ENCODE measurements around the gene GINS3.

Gene GINS3

DNA sequence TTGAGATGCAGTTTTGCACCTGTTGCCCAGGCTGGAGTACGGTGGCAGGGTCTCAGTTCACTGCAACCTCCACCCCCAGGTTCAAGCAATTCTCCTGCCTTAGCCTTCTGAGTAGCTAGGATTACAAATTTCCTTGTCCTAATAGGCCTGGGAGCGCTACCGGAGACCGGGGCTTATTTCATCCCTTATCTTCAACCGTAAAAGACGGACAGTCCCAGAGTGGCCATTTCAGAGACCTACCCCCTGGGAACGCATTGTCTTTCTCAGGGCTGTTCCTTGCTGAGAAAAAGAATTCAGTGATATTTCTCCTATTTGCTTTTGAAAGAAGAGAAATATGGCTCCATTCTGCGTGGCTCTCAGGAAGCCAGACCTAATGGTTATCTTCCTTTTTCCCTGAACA is 39.6 kb upstream of the GINS3 start:
- H3K4me3 ChIP-seq (replicated peaks; ENCODE audit: low read depth, low read length): no peak overlapping the region
- TF ChIP-seq, protein P1, sequence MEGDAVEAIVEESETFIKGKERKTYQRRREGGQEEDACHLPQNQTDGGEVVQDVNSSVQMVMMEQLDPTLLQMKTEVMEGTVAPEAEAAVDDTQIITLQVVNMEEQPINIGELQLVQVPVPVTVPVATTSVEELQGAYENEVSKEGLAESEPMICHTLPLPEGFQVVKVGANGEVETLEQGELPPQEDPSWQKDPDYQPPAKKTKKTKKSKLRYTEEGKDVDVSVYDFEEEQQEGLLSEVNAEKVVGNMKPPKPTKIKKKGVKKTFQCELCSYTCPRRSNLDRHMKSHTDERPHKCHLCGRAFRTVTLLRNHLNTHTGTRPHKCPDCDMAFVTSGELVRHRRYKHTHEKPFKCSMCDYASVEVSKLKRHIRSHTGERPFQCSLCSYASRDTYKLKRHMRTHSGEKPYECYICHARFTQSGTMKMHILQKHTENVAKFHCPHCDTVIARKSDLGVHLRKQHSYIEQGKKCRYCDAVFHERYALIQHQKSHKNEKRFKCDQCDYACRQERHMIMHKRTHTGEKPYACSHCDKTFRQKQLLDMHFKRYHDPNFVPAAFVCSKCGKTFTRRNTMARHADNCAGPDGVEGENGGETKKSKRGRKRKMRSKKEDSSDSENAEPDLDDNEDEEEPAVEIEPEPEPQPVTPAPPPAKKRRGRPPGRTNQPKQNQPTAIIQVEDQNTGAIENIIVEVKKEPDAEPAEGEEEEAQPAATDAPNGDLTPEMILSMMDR (IDR thresholded peaks at IDR 0.05; ENCODE audit: insufficient read depth, low read length, poor library complexity, severe bottlenecking): no peak
- no peaks in the 10 kb centered on the region for H3K36me3 ChIP-seq (ENCODE audit: control insufficient read depth, insufficient read depth, low read length)
- DNase-seq (ENCODE audit: extremely low read depth, insufficient read length): no peak
- H3K27me3 ChIP-seq (replicated peaks; ENCODE audit: control insufficient read depth, insufficient read depth, low read length): no peaks in the 10 kb centered on the region; the same call in 1 of the 2 replicates

- no peak overlapping the region for H3K4me3 ChIP-seq (replicated peaks; ENCODE audit: low read depth, low read length)
Observed at GRCh38 chr16:58360041-58360634, 32.1 kb upstream of the GINS3 start.

DNA sequence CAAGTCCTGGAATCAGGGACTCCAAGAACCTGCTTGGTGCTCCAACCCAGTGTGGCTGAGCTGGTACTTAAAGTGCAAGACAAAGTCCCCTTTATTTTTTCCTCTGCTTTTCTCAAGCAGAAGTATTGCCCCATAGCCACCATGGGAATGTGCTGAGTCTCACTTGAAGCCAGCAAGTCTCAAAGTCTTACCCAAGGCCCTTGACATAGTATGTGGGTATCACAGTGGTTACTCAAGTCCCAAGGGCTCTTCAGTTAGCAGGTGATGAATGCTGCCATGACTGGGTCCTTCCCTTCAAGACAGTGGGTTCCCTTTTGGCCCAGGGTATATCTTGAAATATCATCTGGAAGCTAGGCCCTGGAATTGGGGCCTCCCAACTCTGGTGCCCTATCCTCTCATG is 30.5 kb upstream of the GINS3 start:
- no peaks in the 10 kb centered on the region for H3K36me3 ChIP-seq (ENCODE audit: control insufficient read depth, insufficient read depth, low read length)
- no peak overlapping the region for H3K4me3 ChIP-seq (replicated peaks; ENCODE audit: low read depth, low read length)
- TF ChIP-seq, protein P1 (IDR thresholded peaks at IDR 0.05; ENCODE audit: insufficient read depth, low read length, poor library complexity, severe bottlenecking): no peak
- no peaks in the 10 kb centered on the region for H3K27me3 ChIP-seq (replicated peaks; ENCODE audit: control insufficient read depth, insufficient read depth, low read length)
- DNase-seq (ENCODE audit: extremely low read depth, insufficient read length): no peak

More at GRCh38 chr16:58360041-58360634, 32.1 kb upstream of the GINS3 start:
- Histone ChIP-seq H3K27me3 (replicated peaks; ENCODE audit: control insufficient read depth, insufficient read depth, low read length) (no peaks in the 10 kb centered on the region), H3K36me3 (ENCODE audit: control insufficient read depth, insufficient read depth, low read length) (no peaks in the 10 kb centered on the region)
- DNase-seq (ENCODE audit: extremely low read depth, insufficient read length): no peak
- TF ChIP-seq, protein P1 (IDR thresholded peaks at IDR 0.05; ENCODE audit: insufficient read depth, low read length, poor library complexity, severe bottlenecking): no peak

DNA sequence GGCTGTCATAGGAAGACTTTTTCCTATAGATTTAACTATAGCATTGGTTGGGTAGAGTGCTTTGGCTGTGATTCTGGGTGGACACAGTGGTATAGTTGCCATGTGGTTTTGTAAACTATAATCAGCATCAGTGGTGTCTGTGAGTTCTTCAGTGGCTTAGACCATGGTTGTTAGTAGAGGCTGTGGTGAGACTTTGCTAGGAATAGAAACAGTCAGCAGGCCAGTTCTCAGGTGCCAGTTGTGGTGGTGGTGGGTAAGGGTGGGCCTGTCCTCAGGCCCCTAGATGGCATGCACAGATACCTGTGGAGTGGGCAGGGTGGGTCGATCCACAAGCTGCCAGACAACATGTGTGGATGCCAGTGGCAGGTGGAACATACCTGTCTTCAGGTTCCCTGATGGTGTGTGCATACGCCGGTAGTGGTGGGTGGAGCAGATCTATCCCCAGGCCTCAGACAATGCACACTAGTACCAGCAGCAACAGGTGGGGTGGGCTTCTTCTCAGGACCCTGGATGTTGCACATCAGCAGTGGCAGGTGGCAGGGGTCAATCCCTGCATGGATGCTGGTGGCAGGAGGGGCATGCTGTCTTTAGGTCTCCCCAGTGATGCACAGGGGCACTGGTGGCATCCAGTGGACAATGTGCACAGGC is 28.4 kb upstream of the GINS3 start:
- Histone ChIP-seq H3K4me3 (replicated peaks; ENCODE audit: low read depth, low read length) (no peak overlapping the region), H3K36me3 (ENCODE audit: control insufficient read depth, insufficient read depth, low read length) (no peaks in the 10 kb centered on the region), H3K27me3 (replicated peaks; ENCODE audit: control insufficient read depth, insufficient read depth, low read length) (no peaks in the 10 kb centered on the region)
- TF ChIP-seq, protein P1 (IDR thresholded peaks at IDR 0.05; ENCODE audit: insufficient read depth, low read length, poor library complexity, severe bottlenecking): no peak
- DNase-seq (ENCODE audit: extremely low read depth, insufficient read length): no peak

GRCh38 chr16:58365623-58366022 is 26.6 kb upstream of the GINS3 start:
- no peak for DNase-seq (ENCODE audit: extremely low read depth, insufficient read length)
- H3K4me3 ChIP-seq (replicated peaks; ENCODE audit: low read depth, low read length): no peak overlapping the region
- TF ChIP-seq, protein P1 (IDR thresholded peaks at IDR 0.05; ENCODE audit: insufficient read depth, low read length, poor library complexity, severe bottlenecking): no peak
- no peaks in the 10 kb centered on the region for H3K27me3 ChIP-seq (replicated peaks; ENCODE audit: control insufficient read depth, insufficient read depth, low read length)
- H3K36me3 ChIP-seq (ENCODE audit: control insufficient read depth, insufficient read depth, low read length): no peaks in the 10 kb centered on the region

All from GM06990 (cell line).